GM12878 (cell line): ENCODE measurements around the gene LDB2. TPM values are rescaled to one million over a fixed set of nuclear protein-coding genes. Genes with fewer than 3 reads are reported as not detected.

Source experiments
- ATAC-seq: fragments of 200-7000 bp; cut with Tn5 transposase; 3 replicates; pipeline ENCODE4 v1.9.1; 2020; ENCODE audit warnings: mild to moderate bottlenecking, moderate library complexity
- BruUV-seq: library from RNA; stranded (reverse); fragments of 400-500 nt; replicated peaks from 2 replicates; lab custom pipeline; 2021; lab: Mats Ljungman, UMichigan
- CTCF ChIA-PET: fragments of 300-600 bp; sonication (Branson Sonifier 250); formaldehyde crosslinking; extraction: SDS; loops from one replicate; lab custom pipeline; 2021; ENCODE audit warnings: inconsistent platforms; lab: Yijun Ruan, JAX
- POLR2A ChIA-PET: fragments of 350-600 bp; formaldehyde crosslinking; extraction: SDS; loops from one replicate; lab custom pipeline; 2021; ENCODE audit warnings: inconsistent platforms; lab: Charles Lee
- RAD21 ChIA-PET: fragments of 300-600 bp; sonication (Branson Sonifier 250); formaldehyde crosslinking; loops from one replicate; lab custom pipeline; 2023; ENCODE audit warnings: antibody characterized with exemption; ENCODE audit not compliant: unreplicated experiment; lab: Charles Lee
- SMC1A ChIA-PET: fragments of 300-600 bp; sonication (Branson Sonifier 250); formaldehyde crosslinking; loops from one replicate; lab custom pipeline; 2023; ENCODE audit not compliant: unreplicated experiment, uncharacterized antibody; lab: Charles Lee
- DNase-seq: peaks from one replicate; pipeline ENCODE4 v3.0.0-alpha.2; 2011; ENCODE audit warnings: low read depth, low spot score
- FAIRE-seq: peaks from 3 replicates; lab custom pipeline; 2011; peaks lifted over from hg19 to GRCh38; lab: Jason Lieb, UNC
- H2AFZ ChIP-seq: 2 replicates; pipeline ENCODE4 v1.6.0; 2011; ENCODE audit warnings: low read depth, low read length, control low read depth; ENCODE audit not compliant: control insufficient read depth
- H3K27ac ChIP-seq: 2 replicates; pipeline ENCODE4 v1.5.1; 2011; ENCODE audit warnings: control low read depth; ENCODE audit not compliant: control insufficient read depth, insufficient read depth
- H3K27me3 ChIP-seq, 2 experiments: replicated peaks in 1 of 2; 2 replicates each; pipeline versions ENCODE4 v1.6.0 to v1.6.1; 2011; ENCODE audit warnings: low read length in 1 of 2; ENCODE audit not compliant: control insufficient read depth in 2 of 2, insufficient read depth in 2 of 2
- H3K36me3 ChIP-seq, 2 experiments: 2 replicates each; pipeline ENCODE4 v1.5.1; 2011; ENCODE audit warnings: low read length in 1 of 2; ENCODE audit not compliant: control insufficient read depth in 2 of 2, insufficient read depth in 2 of 2
- H3K4me1 ChIP-seq: 2 replicates; pipeline ENCODE4 v1.6.1; 2011; ENCODE audit warnings: mild to moderate bottlenecking, low read length, moderate library complexity, mixed read lengths; ENCODE audit not compliant: control insufficient read depth, insufficient read depth
- H3K4me2 ChIP-seq: 2 replicates; pipeline ENCODE4 v1.6.0; 2011; ENCODE audit warnings: control low read depth; ENCODE audit not compliant: control insufficient read depth, insufficient read depth
- H3K4me3 ChIP-seq: fragments of 200-600 bp; sonication (generic); 2 replicates; pipeline ENCODE4 v1.5.1; 2016
- H3K79me2 ChIP-seq: 2 replicates; pipeline ENCODE4 v1.6.0; 2011; ENCODE audit warnings: low read length; ENCODE audit not compliant: control insufficient read depth, insufficient read depth
- H3K9ac ChIP-seq: 2 replicates; pipeline ENCODE4 v1.8.0; 2011; ENCODE audit warnings: low read length, control low read depth, mixed read lengths; ENCODE audit not compliant: control insufficient read depth, insufficient read depth
- H3K9me3 ChIP-seq: replicated peaks from 3 replicates; pipeline ENCODE4 v1.5.1; 2011; ENCODE audit warnings: mild to moderate bottlenecking, low read length; ENCODE audit not compliant: control insufficient read depth, insufficient read depth
- H4K20me1 ChIP-seq: 2 replicates; pipeline ENCODE4 v1.6.0; 2011; ENCODE audit not compliant: control insufficient read depth, insufficient read depth
- DPF2 ChIP-seq: fragments of 450-650 bp; IDR thresholded peaks from 2 replicates; pipeline ENCODE4 v1.6.1; 2017; ENCODE audit warnings: mild to moderate bottlenecking
- EZH2 ChIP-seq: IDR thresholded peaks from 2 replicates; pipeline ENCODE4 v1.6.1; 2012; ENCODE audit warnings: low read depth, mild to moderate bottlenecking, control low read depth, inconsistent platforms, low read length, borderline replicate concordance; ENCODE audit not compliant: control insufficient read depth
- HDAC2 ChIP-seq: fragments of 200-600 bp; sonication (generic); IDR thresholded peaks from 2 replicates; pipeline ENCODE4 v1.6.1; 2017
- HSF1 ChIP-seq: fragments of 150-350 bp; IDR thresholded peaks from 2 replicates; pipeline ENCODE4 v1.6.1; 2014; ENCODE audit warnings: mild to moderate bottlenecking, low read depth, low read length
- IKZF1 ChIP-seq: fragments of 450-650 bp; conservative IDR thresholded peaks from 2 replicates; pipeline ENCODE4 v1.6.1; 2017; ENCODE audit warnings: antibody characterized with exemption, mild to moderate bottlenecking
- JUND ChIP-seq: IDR thresholded peaks from 2 replicates; pipeline ENCODE4 v1.6.1; 2012; ENCODE audit warnings: low read depth, mild to moderate bottlenecking, low read length, improper control_type of control experiment, moderate library complexity
- LARP7 ChIP-seq: fragments of 450-650 bp; IDR thresholded peaks from 2 replicates; pipeline ENCODE4 v1.6.1; 2017; ENCODE audit warnings: mild to moderate bottlenecking
- MTA2 ChIP-seq: fragments of 450-650 bp; IDR thresholded peaks from 2 replicates; pipeline ENCODE4 v1.6.1; 2016; ENCODE audit warnings: low read depth, mild to moderate bottlenecking, moderate library complexity
- NR2C1 ChIP-seq: fragments of 450-650 bp; IDR thresholded peaks from 2 replicates; pipeline ENCODE4 v1.6.1; 2017; ENCODE audit warnings: antibody characterized with exemption, mild to moderate bottlenecking, moderate library complexity
- POLR2AphosphoS2 ChIP-seq: IDR thresholded peaks from 2 replicates; pipeline ENCODE4 v1.6.1; 2011; ENCODE audit warnings: low read depth, mild to moderate bottlenecking, low read length, improper control_type of control experiment, moderate library complexity
- RAD21 ChIP-seq: IDR thresholded peaks from 2 replicates; pipeline ENCODE4 v1.6.1; 2011; ENCODE audit warnings: mild to moderate bottlenecking, low read depth, low read length, moderate library complexity; ENCODE audit not compliant: insufficient read depth
- RFX5 ChIP-seq: IDR thresholded peaks from 2 replicates; pipeline ENCODE4 v1.6.1; 2011; ENCODE audit warnings: low read depth, low read length, improper control_type of control experiment
- SMAD5 ChIP-seq: IDR thresholded peaks from 2 replicates; pipeline ENCODE4 v1.6.1; 2016; ENCODE audit warnings: antibody characterized with exemption, low read depth
- SPI1 ChIP-seq: IDR thresholded peaks from 2 replicates; pipeline ENCODE4 v1.6.1; 2011; ENCODE audit warnings: low read depth, mild to moderate bottlenecking, low read length, moderate library complexity, borderline replicate concordance; ENCODE audit not compliant: insufficient read depth
- YBX1 ChIP-seq: fragments of 450-650 bp; IDR thresholded peaks from 2 replicates; pipeline ENCODE4 v1.6.1; 2016; ENCODE audit warnings: antibody characterized with exemption
- ZNF24 ChIP-seq: fragments of 450-650 bp; IDR thresholded peaks from 2 replicates; pipeline ENCODE4 v1.6.1; 2017; ENCODE audit warnings: antibody characterized with exemption, mild to moderate bottlenecking
- WGBS: methylation state at CpG from one replicate; pipeline ENCODE4 v1.1.6; 2016; ENCODE audit warnings: low lambda C conversion rate; ENCODE audit not compliant: insufficient replicate concordance, insufficient coverage; ENCODE audit errors: missing lambda C conversion rate; 5-methylcytosine and 5-hydroxymethylcytosine counted together
- in situ Hi-C: fragments of 300-500 bp; cut with MboI; formaldehyde crosslinking; loops from 9 replicates; pipeline ENCODE4 v1.14.3; 2018; ENCODE audit warnings: mixed read lengths
- intact Hi-C: fragments of 100-400 bp; cut with micrococcal nuclease; formaldehyde crosslinking; loops from one replicate; pipeline ENCODE4 v1.14.2; 2022; ENCODE audit not compliant: unreplicated experiment
- polyA plus RNA-seq, 11 experiments: library from polyadenylated mRNA; depleted of rRNA in 4 of 11; unstranded in 6 of 11; stranded (reverse) in 5 of 11; fragments of >200 nt; fragmentation: Nextera tagmentation in 4 of 11; fragmentation: Illumina TruSeq in 1 of 11; extraction: Ambion mirVana in 4 of 11; extraction: Trizol in 1 of 11; gene quantifications; 1 replicate in 1 of 11; 2 replicates in 10 of 11; pipeline versions ENCODE4 v1.2.1 to v1.2.3, GENCODE V29; 2011 to 2016; ENCODE audit warnings: inconsistent platforms in 2 of 11, missing spikeins in 2 of 11, low read depth in 1 of 11
- total RNA-seq, 4 experiments: library from RNA; depleted of rRNA in 3 of 4; stranded (reverse); fragments of >200 nt in 3 of 4; fragmentation: Illumina TruSeq in 1 of 4; extraction: Trizol in 1 of 4; gene quantifications; 2 replicates each; pipeline versions ENCODE4 v1.2.1 to v1.2.3, GENCODE V29; 2013 to 2021

Gene LDB2
- total and polyA plus RNA-seq, 10 of the 15 experiments (the other 5 are each of a cell fraction or from before 2014, with no cell fraction given), result 0.15 TPM; not detected in 9

DNA sequence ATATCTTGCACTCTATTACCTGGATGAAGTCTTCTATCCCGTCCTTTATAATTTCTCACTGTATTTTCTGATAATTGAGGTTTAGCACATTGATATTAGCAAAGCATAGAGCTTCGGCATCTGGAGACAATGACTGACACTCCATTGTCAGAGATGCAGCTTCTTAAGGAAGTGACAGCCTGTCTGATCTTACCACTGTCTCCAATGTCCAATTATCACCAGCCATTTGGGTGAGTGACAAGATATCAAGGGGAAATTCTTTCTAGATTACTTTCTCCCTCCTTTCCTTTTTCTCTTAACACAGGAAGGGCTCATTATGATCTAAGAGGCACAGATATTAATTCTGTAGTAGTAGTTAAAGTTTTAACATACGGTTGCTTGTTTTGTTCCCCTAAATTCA is 86.4 kb downstream of the LDB2 start:
- H3K27ac ChIP-seq, result no peak overlapping the region
- intact Hi-C loops (no loop called here), in situ Hi-C loops (no loop called here)
- no peak overlapping the region for H3K9ac ChIP-seq
- H3K79me2 ChIP-seq, result no peaks in the 10 kb centered on the region
- POLR2A ChIA-PET, result interaction anchor here (0.6 kb wide), 1 partner anchor 370 kb away, joined by 4 read pairs; no protein-coding TSS in a partner anchor
- no peaks in the 10 kb centered on the region for H3K4me1 ChIP-seq
- H3K4me3 ChIP-seq, result no peak overlapping the region
- no peaks in the 10 kb centered on the region for H4K20me1 ChIP-seq
- TF ChIP-seq POLR2AphosphoS2 (no peak), DPF2 (no peak)
- no peak overlapping the region for H3K4me2 ChIP-seq
- no TSS peak for BruUV-seq
- no peaks in the 10 kb centered on the region for H3K9me3 ChIP-seq
- CTCF ChIA-PET, result no interaction called here
- SMC1A ChIA-PET, result no interaction called here
- no peaks in the 10 kb centered on the region for H3K36me3 ChIP-seq
- 21% methylated on average over 3 of the region's 3 CpGs for WGBS
- ATAC-seq (no peak), FAIRE-seq (no peak), DNase-seq (no peak)
- RAD21 ChIA-PET, result no interaction called here
- H3K27me3 ChIP-seq, result no peaks in the 10 kb centered on the region
- no peak overlapping the region for H2AFZ ChIP-seq

- DNase-seq (no peak), FAIRE-seq (no peak), ATAC-seq (no peak)
- WGBS, result 0% methylated on average over 3 of the region's 3 CpGs
- no peaks in the 10 kb centered on the region for H4K20me1 ChIP-seq
- no peak overlapping the region for H3K4me2 ChIP-seq
- no peak overlapping the region for H3K9ac ChIP-seq
- no peaks in the 10 kb centered on the region for H3K4me1 ChIP-seq
- no peaks in the 10 kb centered on the region for H3K36me3 ChIP-seq
- SMC1A ChIA-PET, result interaction anchor here (0.6 kb wide), 1 partner anchor 363 kb away, joined by 3 read pairs; no protein-coding TSS in a partner anchor
- H3K27me3 ChIP-seq, result no peaks in the 10 kb centered on the region
- no peak overlapping the region for H2AFZ ChIP-seq
- TF ChIP-seq MTA2, result no peak
- no peak for TF ChIP-seq YBX1
- TF ChIP-seq HSF1, result no peak
- TF ChIP-seq IKZF1, result no peak
- TF ChIP-seq SPI1, result no peak
- TF ChIP-seq POLR2AphosphoS2, result no peak
- TF ChIP-seq HDAC2, result no peak
- no peak for TF ChIP-seq SMAD5
- no peak for TF ChIP-seq NR2C1
- no peak for TF ChIP-seq LARP7
- no peak for TF ChIP-seq JUND
- TF ChIP-seq RAD21, result no peak
- no peak for TF ChIP-seq ZNF24
- no peak for TF ChIP-seq EZH2
- TF ChIP-seq RFX5, result no peak
- no peaks in the 10 kb centered on the region for H3K9me3 ChIP-seq
- intact Hi-C loops, result no loop called here
- H3K79me2 ChIP-seq, result no peaks in the 10 kb centered on the region
- in situ Hi-C loops, result no loop called here
- H3K4me3 ChIP-seq, result no peak overlapping the region
- RAD21 ChIA-PET, result no interaction called here
- CTCF ChIA-PET, result interaction anchor here (3.8 kb wide), 1 partner anchor 17 kb away, joined by 14 read pairs; no protein-coding TSS in a partner anchor
- no peak overlapping the region for H3K27ac ChIP-seq
- no TSS peak for BruUV-seq
- POLR2A ChIA-PET, result no interaction called here
Observed at GRCh38 chr4:16809943-16810342, 88.5 kb downstream of the LDB2 start.
